ENCODE measurements around the gene SELP.

DNA sequence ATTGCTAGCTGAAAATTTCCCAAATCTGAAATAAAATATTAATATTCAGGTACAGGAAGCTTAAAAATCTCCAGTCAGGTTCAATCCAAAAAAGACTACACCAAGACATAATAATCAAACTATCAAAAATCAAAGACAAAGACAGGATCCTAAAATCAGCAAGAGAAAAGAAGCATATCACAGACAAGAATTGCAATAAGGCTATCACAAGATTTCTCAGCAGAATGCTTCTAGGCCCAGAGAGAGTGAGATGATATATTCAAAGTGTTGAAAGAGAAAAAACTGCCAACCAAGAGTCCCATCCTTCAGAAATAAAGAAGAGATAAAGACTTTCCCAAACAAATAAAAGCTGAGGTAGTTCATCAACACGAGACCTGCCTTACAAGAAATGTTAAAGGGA is 5.0 kb upstream of the SELP start:
- TF ChIP-seq FOXM1 (IDR thresholded peaks at IDR 0.05; ENCODE audit: borderline replicate concordance, low read depth): no peak
- TF ChIP-seq, protein P1, sequence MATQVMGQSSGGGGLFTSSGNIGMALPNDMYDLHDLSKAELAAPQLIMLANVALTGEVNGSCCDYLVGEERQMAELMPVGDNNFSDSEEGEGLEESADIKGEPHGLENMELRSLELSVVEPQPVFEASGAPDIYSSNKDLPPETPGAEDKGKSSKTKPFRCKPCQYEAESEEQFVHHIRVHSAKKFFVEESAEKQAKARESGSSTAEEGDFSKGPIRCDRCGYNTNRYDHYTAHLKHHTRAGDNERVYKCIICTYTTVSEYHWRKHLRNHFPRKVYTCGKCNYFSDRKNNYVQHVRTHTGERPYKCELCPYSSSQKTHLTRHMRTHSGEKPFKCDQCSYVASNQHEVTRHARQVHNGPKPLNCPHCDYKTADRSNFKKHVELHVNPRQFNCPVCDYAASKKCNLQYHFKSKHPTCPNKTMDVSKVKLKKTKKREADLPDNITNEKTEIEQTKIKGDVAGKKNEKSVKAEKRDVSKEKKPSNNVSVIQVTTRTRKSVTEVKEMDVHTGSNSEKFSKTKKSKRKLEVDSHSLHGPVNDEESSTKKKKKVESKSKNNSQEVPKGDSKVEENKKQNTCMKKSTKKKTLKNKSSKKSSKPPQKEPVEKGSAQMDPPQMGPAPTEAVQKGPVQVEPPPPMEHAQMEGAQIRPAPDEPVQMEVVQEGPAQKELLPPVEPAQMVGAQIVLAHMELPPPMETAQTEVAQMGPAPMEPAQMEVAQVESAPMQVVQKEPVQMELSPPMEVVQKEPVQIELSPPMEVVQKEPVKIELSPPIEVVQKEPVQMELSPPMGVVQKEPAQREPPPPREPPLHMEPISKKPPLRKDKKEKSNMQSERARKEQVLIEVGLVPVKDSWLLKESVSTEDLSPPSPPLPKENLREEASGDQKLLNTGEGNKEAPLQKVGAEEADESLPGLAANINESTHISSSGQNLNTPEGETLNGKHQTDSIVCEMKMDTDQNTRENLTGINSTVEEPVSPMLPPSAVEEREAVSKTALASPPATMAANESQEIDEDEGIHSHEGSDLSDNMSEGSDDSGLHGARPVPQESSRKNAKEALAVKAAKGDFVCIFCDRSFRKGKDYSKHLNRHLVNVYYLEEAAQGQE (IDR thresholded peaks at IDR 0.05; ENCODE audit: low read depth): no peak
- no peak for TF ChIP-seq RAD21 (IDR thresholded peaks at IDR 0.05; ENCODE audit: low read depth)
- no peak for TF ChIP-seq YY1 (IDR thresholded peaks at IDR 0.05; ENCODE audit: low read depth)
- TF ChIP-seq CEBPB (IDR thresholded peaks at IDR 0.05): no peak
- no peak for TF ChIP-seq CREB1 (IDR thresholded peaks at IDR 0.05; ENCODE audit: low read depth)

All from Ishikawa (cell line).